A549 (cell line): ENCODE measurements around the gene GATAD1.

Source experiments
- CHD2 ChIP-seq: fragments of 150-350 bp; IDR thresholded peaks from 2 replicates; pipeline ENCODE4 v1.6.1; 2014; ENCODE audit warnings: low read length; ENCODE audit not compliant: partially characterized antibody
- HOXB13 ChIP-seq: fragments of 250-450 bp; sonication (Bioruptor Pico); IDR thresholded peaks from 2 replicates; pipeline ENCODE4 v1.5.0; 2020; ENCODE audit warnings: low read depth, mild to moderate bottlenecking, moderate library complexity
- MYC ChIP-seq: IDR thresholded peaks from 2 replicates; pipeline ENCODE4 v1.6.1; 2012; ENCODE audit warnings: mild to moderate bottlenecking, inconsistent platforms, low read length, improper control_type of control experiment, borderline replicate concordance
- POLR2A ChIP-seq: IDR thresholded peaks from 2 replicates; pipeline ENCODE4 v1.6.1; 2012; ENCODE audit warnings: mild to moderate bottlenecking, low read length
- TFCP2L1 ChIP-seq: fragments of 250-450 bp; sonication (Bioruptor Pico); IDR thresholded peaks from 2 replicates; pipeline ENCODE4 v1.5.0; 2021; ENCODE audit warnings: mild to moderate bottlenecking
- TF ChIP-seq, protein P1 (sequence below): fragments of >200 bp; sonication (Bioruptor Twin); formaldehyde crosslinking; IDR thresholded peaks from 3 replicates; pipeline ENCODE4 v1.5.1; 2016
- TF ChIP-seq, protein P2 (sequence below): fragments of 200-600 bp; sonication (generic); IDR thresholded peaks from 2 replicates; pipeline ENCODE4 v1.6.1; 2016; ENCODE audit warnings: antibody characterized with exemption, mild to moderate bottlenecking, moderate library complexity

DNA sequence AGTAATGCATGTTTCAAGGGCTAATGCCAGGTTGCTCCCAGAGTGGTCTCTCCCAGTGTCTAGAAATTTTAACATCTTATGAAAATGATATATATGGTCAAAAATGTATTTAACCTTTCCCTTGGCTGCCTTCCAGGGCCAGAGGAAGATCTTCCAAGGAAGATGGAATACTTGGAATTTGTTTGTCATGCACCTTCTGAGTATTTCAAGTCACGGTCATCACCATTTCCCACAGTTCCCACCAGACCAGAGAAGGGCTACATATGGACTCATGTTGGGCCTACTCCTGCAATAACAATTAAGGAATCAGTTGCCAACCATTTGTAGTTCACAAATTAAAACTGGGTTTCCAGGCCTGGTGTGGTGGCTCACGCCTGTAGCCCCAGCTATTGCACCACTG lies 9.0 kb downstream of the GATAD1 start:
- TF ChIP-seq POLR2A = no peak
- TF ChIP-seq, protein P1, sequence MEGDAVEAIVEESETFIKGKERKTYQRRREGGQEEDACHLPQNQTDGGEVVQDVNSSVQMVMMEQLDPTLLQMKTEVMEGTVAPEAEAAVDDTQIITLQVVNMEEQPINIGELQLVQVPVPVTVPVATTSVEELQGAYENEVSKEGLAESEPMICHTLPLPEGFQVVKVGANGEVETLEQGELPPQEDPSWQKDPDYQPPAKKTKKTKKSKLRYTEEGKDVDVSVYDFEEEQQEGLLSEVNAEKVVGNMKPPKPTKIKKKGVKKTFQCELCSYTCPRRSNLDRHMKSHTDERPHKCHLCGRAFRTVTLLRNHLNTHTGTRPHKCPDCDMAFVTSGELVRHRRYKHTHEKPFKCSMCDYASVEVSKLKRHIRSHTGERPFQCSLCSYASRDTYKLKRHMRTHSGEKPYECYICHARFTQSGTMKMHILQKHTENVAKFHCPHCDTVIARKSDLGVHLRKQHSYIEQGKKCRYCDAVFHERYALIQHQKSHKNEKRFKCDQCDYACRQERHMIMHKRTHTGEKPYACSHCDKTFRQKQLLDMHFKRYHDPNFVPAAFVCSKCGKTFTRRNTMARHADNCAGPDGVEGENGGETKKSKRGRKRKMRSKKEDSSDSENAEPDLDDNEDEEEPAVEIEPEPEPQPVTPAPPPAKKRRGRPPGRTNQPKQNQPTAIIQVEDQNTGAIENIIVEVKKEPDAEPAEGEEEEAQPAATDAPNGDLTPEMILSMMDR = no peak
- no peak for TF ChIP-seq HOXB13 (CRISPR knock-in tag)
- no peak for TF ChIP-seq CHD2
- TF ChIP-seq TFCP2L1 (CRISPR knock-in tag) = no peak
- TF ChIP-seq, protein P2, sequence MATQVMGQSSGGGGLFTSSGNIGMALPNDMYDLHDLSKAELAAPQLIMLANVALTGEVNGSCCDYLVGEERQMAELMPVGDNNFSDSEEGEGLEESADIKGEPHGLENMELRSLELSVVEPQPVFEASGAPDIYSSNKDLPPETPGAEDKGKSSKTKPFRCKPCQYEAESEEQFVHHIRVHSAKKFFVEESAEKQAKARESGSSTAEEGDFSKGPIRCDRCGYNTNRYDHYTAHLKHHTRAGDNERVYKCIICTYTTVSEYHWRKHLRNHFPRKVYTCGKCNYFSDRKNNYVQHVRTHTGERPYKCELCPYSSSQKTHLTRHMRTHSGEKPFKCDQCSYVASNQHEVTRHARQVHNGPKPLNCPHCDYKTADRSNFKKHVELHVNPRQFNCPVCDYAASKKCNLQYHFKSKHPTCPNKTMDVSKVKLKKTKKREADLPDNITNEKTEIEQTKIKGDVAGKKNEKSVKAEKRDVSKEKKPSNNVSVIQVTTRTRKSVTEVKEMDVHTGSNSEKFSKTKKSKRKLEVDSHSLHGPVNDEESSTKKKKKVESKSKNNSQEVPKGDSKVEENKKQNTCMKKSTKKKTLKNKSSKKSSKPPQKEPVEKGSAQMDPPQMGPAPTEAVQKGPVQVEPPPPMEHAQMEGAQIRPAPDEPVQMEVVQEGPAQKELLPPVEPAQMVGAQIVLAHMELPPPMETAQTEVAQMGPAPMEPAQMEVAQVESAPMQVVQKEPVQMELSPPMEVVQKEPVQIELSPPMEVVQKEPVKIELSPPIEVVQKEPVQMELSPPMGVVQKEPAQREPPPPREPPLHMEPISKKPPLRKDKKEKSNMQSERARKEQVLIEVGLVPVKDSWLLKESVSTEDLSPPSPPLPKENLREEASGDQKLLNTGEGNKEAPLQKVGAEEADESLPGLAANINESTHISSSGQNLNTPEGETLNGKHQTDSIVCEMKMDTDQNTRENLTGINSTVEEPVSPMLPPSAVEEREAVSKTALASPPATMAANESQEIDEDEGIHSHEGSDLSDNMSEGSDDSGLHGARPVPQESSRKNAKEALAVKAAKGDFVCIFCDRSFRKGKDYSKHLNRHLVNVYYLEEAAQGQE = no peak
- no peak for TF ChIP-seq MYC
